K562 (cell line): ENCODE data around the gene TOMM6. TPM values are rescaled to one million over a fixed set of nuclear protein-coding genes. Genes with fewer than 3 reads are reported as not detected.

Experiments
- CBX3 ChIP-seq, 2 experiments: IDR thresholded peaks; 1 replicate in 1 of 2; 2 replicates in 1 of 2; pipeline ENCODE4 v1.6.1; 2012; ENCODE audit warnings: inconsistent platforms in 2 of 2, low read length in 2 of 2, borderline replicate concordance in 1 of 2, control low read depth in 1 of 2
- GATA2 ChIP-seq: sonication (generic); formaldehyde crosslinking; IDR thresholded peaks from 2 replicates; pipeline ENCODE4 v1.4.0; 2020; ENCODE audit warnings: mild to moderate bottlenecking, missing genetic modification reagents
- NR3C1 ChIP-seq: sonication (generic); formaldehyde crosslinking; IDR thresholded peaks from 2 replicates; pipeline ENCODE4 v1.8.1; 2022; ENCODE audit warnings: missing genetic modification reagents
- PRMT5 ChIP-seq: sonication (generic); formaldehyde crosslinking; IDR thresholded peaks from 2 replicates; pipeline ENCODE4 v1.5.0; 2020; ENCODE audit warnings: missing genetic modification reagents
- SRSF3 ChIP-seq: fragments of 200-400 bp; formaldehyde crosslinking; IDR thresholded peaks from 2 replicates; pipeline ENCODE4 v1.6.1; 2016; ENCODE audit warnings: mild to moderate bottlenecking, low read length, moderate library complexity; ENCODE audit not compliant: insufficient read depth
- ZFP30 ChIP-seq: fragments of 250-450 bp; sonication (Bioruptor Pico); IDR thresholded peaks from 2 replicates; pipeline ENCODE4 v1.8.0; 2022; ENCODE audit warnings: moderate library complexity, mild to moderate bottlenecking, inconsistent platforms, borderline replicate concordance
- ZNF165 ChIP-seq: fragments of 250-450 bp; sonication (Bioruptor Pico); IDR thresholded peaks from 2 replicates; pipeline ENCODE4 v1.4.0; 2020; ENCODE audit warnings: borderline replicate concordance
- ZSCAN32 ChIP-seq: fragments of 450-650 bp; formaldehyde crosslinking; IDR thresholded peaks from 2 replicates; pipeline ENCODE4 v1.4.0; 2020; ENCODE audit warnings: mild to moderate bottlenecking, moderate library complexity
- polyA plus RNA-seq, 8 experiments: library from polyadenylated mRNA; depleted of rRNA in 4 of 8; stranded (reverse) in 5 of 8; unstranded in 3 of 8; fragments of >200 nt; fragmentation: Nextera tagmentation in 2 of 8; fragmentation: Illumina TruSeq in 1 of 8; extraction: Ambion mirVana in 2 of 8; extraction: Trizol in 1 of 8; gene quantifications; 2 replicates each; pipeline versions ENCODE4 v1.2.1 to v1.2.3, GENCODE V29; 2011 to 2014; ENCODE audit warnings: inconsistent platforms in 1 of 8, missing spikeins in 1 of 8
- total RNA-seq, 7 experiments: library from RNA; depleted of rRNA in 6 of 7; stranded (reverse); fragments of >200 nt in 6 of 7; fragmentation: Illumina TruSeq in 2 of 7; extraction: Trizol in 2 of 7; gene quantifications; 2 replicates each; pipeline versions ENCODE4 v1.2.1 to v1.2.3, GENCODE V29; 2011 to 2021; ENCODE audit warnings: low replicate concordance in 1 of 7
- TF ChIP-seq, protein P1 (sequence below): fragments of 250-450 bp; sonication (Bioruptor Pico); IDR thresholded peaks from 2 replicates; pipeline ENCODE4 v1.8.0; 2022; ENCODE audit warnings: inconsistent platforms
- TF ChIP-seq, protein P2 (sequence below): sonication (generic); formaldehyde crosslinking; IDR thresholded peaks from 2 replicates; pipeline ENCODE4 v1.8.1; 2022; ENCODE audit warnings: missing genetic modification reagents
- TF ChIP-seq, protein P3 (sequence below): fragments of 450-650 bp; formaldehyde crosslinking; conservative IDR thresholded peaks from 2 replicates; pipeline ENCODE4 v1.4.0; 2022; ENCODE audit warnings: mild to moderate bottlenecking, missing genetic modification characterization

TOMM6 gene
- total and polyA plus RNA-seq, 9 of the 15 experiments (the other 6 are each of a cell fraction or from before 2014, with no cell fraction given) = 380 to 2,097 (median 1,065) TPM

DNA sequence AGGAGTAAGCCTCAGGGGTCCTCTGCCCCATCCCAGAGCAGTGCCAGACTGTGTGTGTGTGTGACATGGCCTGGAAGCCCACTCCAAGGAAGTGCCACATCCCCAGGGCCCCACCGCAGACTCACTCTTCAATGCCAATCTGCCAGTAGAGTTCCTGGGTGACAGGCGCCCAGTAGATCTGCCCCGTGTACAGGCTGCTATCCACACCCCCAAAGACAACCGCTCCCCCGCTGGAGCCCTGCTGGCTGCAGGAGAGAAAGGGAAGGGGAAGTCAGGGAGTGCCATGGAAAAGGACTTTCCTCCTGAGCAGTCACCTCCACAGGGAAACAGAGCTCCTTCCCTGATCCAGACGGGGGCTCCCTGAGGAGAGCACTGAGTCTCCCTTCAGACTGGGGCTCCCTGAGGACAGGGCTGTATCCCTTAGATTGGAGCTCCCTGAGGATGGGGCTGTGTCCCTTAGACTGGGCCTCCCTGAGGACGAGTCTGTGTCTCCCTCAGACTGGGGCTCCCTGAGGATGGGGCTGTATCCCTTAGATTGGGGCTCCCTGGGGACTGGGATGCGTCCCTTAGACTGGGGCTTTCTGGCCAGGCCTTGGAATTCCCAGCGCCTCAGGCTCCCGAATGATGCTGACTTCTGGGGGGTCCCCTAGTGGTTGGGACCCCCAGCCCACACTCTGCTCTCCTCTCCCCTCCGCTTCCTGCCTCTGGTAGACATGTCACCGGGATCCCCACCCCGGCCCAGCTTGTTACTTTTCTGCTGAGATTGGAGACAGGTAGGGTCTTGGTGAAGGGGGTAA lies 46.9 kb upstream of the TOMM6 start (continued):
- TF ChIP-seq, protein P1, sequence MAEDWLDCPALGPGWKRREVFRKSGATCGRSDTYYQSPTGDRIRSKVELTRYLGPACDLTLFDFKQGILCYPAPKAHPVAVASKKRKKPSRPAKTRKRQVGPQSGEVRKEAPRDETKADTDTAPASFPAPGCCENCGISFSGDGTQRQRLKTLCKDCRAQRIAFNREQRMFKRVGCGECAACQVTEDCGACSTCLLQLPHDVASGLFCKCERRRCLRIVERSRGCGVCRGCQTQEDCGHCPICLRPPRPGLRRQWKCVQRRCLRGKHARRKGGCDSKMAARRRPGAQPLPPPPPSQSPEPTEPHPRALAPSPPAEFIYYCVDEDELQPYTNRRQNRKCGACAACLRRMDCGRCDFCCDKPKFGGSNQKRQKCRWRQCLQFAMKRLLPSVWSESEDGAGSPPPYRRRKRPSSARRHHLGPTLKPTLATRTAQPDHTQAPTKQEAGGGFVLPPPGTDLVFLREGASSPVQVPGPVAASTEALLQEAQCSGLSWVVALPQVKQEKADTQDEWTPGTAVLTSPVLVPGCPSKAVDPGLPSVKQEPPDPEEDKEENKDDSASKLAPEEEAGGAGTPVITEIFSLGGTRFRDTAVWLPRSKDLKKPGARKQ = no peak
- TF ChIP-seq, protein P2, sequence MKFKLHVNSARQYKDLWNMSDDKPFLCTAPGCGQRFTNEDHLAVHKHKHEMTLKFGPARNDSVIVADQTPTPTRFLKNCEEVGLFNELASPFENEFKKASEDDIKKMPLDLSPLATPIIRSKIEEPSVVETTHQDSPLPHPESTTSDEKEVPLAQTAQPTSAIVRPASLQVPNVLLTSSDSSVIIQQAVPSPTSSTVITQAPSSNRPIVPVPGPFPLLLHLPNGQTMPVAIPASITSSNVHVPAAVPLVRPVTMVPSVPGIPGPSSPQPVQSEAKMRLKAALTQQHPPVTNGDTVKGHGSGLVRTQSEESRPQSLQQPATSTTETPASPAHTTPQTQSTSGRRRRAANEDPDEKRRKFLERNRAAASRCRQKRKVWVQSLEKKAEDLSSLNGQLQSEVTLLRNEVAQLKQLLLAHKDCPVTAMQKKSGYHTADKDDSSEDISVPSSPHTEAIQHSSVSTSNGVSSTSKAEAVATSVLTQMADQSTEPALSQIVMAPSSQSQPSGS (CRISPR knock-in tag) = no peak
- no peak for TF ChIP-seq GATA2 (CRISPR knock-in tag)
- TF ChIP-seq, protein P3, sequence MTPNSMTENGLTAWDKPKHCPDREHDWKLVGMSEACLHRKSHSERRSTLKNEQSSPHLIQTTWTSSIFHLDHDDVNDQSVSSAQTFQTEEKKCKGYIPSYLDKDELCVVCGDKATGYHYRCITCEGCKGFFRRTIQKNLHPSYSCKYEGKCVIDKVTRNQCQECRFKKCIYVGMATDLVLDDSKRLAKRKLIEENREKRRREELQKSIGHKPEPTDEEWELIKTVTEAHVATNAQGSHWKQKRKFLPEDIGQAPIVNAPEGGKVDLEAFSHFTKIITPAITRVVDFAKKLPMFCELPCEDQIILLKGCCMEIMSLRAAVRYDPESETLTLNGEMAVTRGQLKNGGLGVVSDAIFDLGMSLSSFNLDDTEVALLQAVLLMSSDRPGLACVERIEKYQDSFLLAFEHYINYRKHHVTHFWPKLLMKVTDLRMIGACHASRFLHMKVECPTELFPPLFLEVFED (CRISPR knock-in tag) = no peak
- TF ChIP-seq NR3C1 (CRISPR knock-in tag) = no peak
- no peak for TF ChIP-seq ZSCAN32 (CRISPR knock-in tag)
- TF ChIP-seq CBX3 (IDR thresholded peaks at IDR 0.05; ENCODE audit: borderline replicate concordance in 1 of 2, low read length in 2 of 2) = no peak
- TF ChIP-seq ZNF165 (CRISPR knock-in tag) = no peak
- TF ChIP-seq ZFP30 = no peak
- TF ChIP-seq SRSF3 = no peak
- no peak for TF ChIP-seq PRMT5 (CRISPR knock-in tag)
